ENCODE data around the gene GLP1R. TPM values are rescaled to one million over a fixed set of nuclear protein-coding genes. Genes with fewer than 3 reads are reported as not detected.

The GLP1R gene
- total and polyA plus RNA-seq, 2 donors (not counting 1 experiment from before 2014, with no cell fraction given), result not detected

DNA sequence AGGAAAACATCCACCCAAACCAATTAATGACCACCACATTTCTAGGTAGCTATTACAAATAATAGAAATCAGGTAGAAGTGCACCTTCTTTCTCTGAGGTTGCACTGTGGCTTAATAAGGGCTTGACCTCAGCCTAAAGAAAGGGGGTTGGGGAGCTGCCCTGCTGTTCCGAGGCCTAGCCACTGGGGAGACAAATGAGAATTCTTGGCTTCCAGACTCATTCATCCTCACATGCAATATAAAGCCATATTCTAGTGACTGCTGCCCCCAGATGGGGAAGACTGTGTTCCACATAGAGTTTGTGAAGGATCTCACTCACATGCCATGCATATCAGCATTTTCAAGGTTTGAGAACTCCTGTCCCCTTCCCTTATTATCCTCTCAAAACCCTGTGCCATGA, 43.5 kb downstream of the GLP1R start:
- no peaks in the 10 kb centered on the region for H3K36me3 ChIP-seq (ENCODE audit: control insufficient read depth, insufficient read depth, low read length)
- H3K9ac ChIP-seq (ENCODE audit: insufficient read depth, low read length), result no peak overlapping the region
- no peak overlapping the region for H3K27ac ChIP-seq (ENCODE audit: insufficient read depth, low read length)
- H3K4me3 ChIP-seq (replicated peaks in 1 of 4; ENCODE audit: control extremely low read depth in 1 of 4, insufficient read depth in 1 of 4, low read depth in 3 of 4, low read length in 4 of 4), result no peak overlapping the region
- DNase-seq (ENCODE audit: low read depth in 2 of 2), result no peak
- no peaks in the 10 kb centered on the region for H4K20me1 ChIP-seq (ENCODE audit: control insufficient read depth, extremely low read depth, insufficient read depth, low read length)
- H3K27me3 ChIP-seq (ENCODE audit: control insufficient read depth, insufficient read depth, low read length), result peaks cover 5% of the 10 kb centered on the region
- no peaks in the 10 kb centered on the region for H3K4me1 ChIP-seq (ENCODE audit: control insufficient read depth, extremely low read depth, insufficient read depth, low read length)
- H2AFZ ChIP-seq (ENCODE audit: low read length), result no peak overlapping the region
- no peak overlapping the region for H3K4me2 ChIP-seq (ENCODE audit: extremely low read depth, insufficient read depth, low read length)
- TF ChIP-seq, protein P1, sequence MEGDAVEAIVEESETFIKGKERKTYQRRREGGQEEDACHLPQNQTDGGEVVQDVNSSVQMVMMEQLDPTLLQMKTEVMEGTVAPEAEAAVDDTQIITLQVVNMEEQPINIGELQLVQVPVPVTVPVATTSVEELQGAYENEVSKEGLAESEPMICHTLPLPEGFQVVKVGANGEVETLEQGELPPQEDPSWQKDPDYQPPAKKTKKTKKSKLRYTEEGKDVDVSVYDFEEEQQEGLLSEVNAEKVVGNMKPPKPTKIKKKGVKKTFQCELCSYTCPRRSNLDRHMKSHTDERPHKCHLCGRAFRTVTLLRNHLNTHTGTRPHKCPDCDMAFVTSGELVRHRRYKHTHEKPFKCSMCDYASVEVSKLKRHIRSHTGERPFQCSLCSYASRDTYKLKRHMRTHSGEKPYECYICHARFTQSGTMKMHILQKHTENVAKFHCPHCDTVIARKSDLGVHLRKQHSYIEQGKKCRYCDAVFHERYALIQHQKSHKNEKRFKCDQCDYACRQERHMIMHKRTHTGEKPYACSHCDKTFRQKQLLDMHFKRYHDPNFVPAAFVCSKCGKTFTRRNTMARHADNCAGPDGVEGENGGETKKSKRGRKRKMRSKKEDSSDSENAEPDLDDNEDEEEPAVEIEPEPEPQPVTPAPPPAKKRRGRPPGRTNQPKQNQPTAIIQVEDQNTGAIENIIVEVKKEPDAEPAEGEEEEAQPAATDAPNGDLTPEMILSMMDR (conservative IDR thresholded peaks at IDR 0.05 in 1 of 2, IDR thresholded peaks at IDR 0.05 in 1 of 2; ENCODE audit: low read depth in 1 of 2, low read length in 2 of 2), result no peak
- no peak for TF ChIP-seq EZH2 (IDR thresholded peaks at IDR 0.05; ENCODE audit: low read length, missing control alignments)
- no peaks in the 10 kb centered on the region for H3K9me3 ChIP-seq (ENCODE audit: control insufficient read depth, insufficient read depth, low read depth, low read length)
- no peaks in the 10 kb centered on the region for H3K79me2 ChIP-seq (ENCODE audit: control insufficient read depth, insufficient read depth, low read length)

DNA sequence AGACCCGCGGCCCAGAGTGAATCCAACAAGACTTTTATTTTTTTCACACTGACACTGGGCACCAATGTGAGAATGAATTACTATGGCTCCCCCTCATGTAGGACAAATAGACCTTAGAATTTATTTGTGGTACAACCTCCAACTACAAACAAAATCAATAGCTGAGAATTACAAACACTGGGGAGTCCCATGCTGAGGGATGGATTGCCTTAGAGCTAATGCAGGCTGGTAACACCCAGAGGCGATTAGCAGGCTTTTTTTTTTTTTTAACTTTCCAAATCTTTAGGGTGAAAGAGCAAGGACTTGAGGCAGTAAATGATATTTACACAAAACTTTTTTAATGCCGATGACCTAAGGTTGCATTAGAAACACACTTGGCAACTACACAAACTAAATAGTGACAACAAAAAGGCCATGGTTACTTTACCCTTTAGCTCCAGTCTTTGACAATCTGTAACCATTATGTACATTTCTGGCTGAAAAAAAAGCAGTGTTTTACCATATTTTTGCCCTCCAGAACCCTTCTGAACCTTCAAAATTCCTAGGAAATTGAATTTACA, 44.6 kb downstream of the GLP1R start:
- TF ChIP-seq, protein P1 (conservative IDR thresholded peaks at IDR 0.05 in 1 of 2, IDR thresholded peaks at IDR 0.05 in 1 of 2; ENCODE audit: low read depth in 1 of 2, low read length in 2 of 2), result no peak
- no peak for TF ChIP-seq EZH2 (IDR thresholded peaks at IDR 0.05; ENCODE audit: low read length, missing control alignments)
- Histone ChIP-seq H3K9me3 (ENCODE audit: control insufficient read depth, insufficient read depth, low read depth, low read length) (no peaks in the 10 kb centered on the region), H3K27me3 (ENCODE audit: control insufficient read depth, insufficient read depth, low read length) (peaks cover 2% of the 10 kb centered on the region), H3K9ac (ENCODE audit: insufficient read depth, low read length) (no peak overlapping the region), H3K27ac (ENCODE audit: insufficient read depth, low read length) (no peak overlapping the region), H2AFZ (ENCODE audit: low read length) (no peak overlapping the region), H3K4me3 (replicated peaks in 1 of 4; ENCODE audit: control extremely low read depth in 1 of 4, insufficient read depth in 1 of 4, low read depth in 3 of 4, low read length in 4 of 4) (no peak overlapping the region), H3K36me3 (ENCODE audit: control insufficient read depth, insufficient read depth, low read length) (no peaks in the 10 kb centered on the region), H3K4me2 (ENCODE audit: extremely low read depth, insufficient read depth, low read length) (no peak overlapping the region), H4K20me1 (ENCODE audit: control insufficient read depth, extremely low read depth, insufficient read depth, low read length) (no peaks in the 10 kb centered on the region), H3K79me2 (ENCODE audit: control insufficient read depth, insufficient read depth, low read length) (no peaks in the 10 kb centered on the region), H3K4me1 (ENCODE audit: control insufficient read depth, extremely low read depth, insufficient read depth, low read length) (no peaks in the 10 kb centered on the region)
- DNase-seq (ENCODE audit: low read depth in 2 of 2), result no peak

DNA sequence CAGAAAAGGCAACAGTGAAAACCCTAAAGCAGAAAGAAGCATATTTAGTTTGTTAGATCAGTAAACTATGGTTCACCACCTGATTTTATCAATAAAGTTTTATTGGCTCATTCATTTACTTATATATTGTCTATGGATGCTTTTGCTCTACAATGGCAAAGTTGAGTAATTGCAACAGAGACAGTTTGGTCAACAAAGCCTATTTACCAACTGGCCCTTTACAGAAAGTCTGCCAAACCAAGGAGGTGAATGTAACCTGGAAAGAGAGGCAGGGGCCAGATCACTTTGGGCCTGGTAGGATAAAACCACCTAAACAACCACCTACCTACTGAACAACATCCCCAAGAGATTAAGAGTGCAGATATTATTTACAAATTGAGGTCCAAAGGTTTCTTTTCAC, 47.0 kb downstream of the GLP1R start:
- no peak overlapping the region for H3K27ac ChIP-seq (ENCODE audit: insufficient read depth, low read length)
- TF ChIP-seq, protein P1 (conservative IDR thresholded peaks at IDR 0.05 in 1 of 2, IDR thresholded peaks at IDR 0.05 in 1 of 2; ENCODE audit: low read depth in 1 of 2, low read length in 2 of 2), result no peak
- TF ChIP-seq EZH2 (IDR thresholded peaks at IDR 0.05; ENCODE audit: low read length, missing control alignments), result no peak
- no peak overlapping the region for H3K4me2 ChIP-seq (ENCODE audit: extremely low read depth, insufficient read depth, low read length)
- no peaks in the 10 kb centered on the region for H3K36me3 ChIP-seq (ENCODE audit: control insufficient read depth, insufficient read depth, low read length)
- no peaks in the 10 kb centered on the region for H4K20me1 ChIP-seq (ENCODE audit: control insufficient read depth, extremely low read depth, insufficient read depth, low read length)
- no peaks in the 10 kb centered on the region for H3K4me1 ChIP-seq (ENCODE audit: control insufficient read depth, extremely low read depth, insufficient read depth, low read length)
- no peaks in the 10 kb centered on the region for H3K27me3 ChIP-seq (ENCODE audit: control insufficient read depth, insufficient read depth, low read length)
- H3K9me3 ChIP-seq (ENCODE audit: control insufficient read depth, insufficient read depth, low read depth, low read length), result no peaks in the 10 kb centered on the region
- no peak overlapping the region for H3K4me3 ChIP-seq (replicated peaks in 1 of 4; ENCODE audit: control extremely low read depth in 1 of 4, insufficient read depth in 1 of 4, low read depth in 3 of 4, low read length in 4 of 4)
- H2AFZ ChIP-seq (ENCODE audit: low read length), result no peak overlapping the region
- no peaks in the 10 kb centered on the region for H3K79me2 ChIP-seq (ENCODE audit: control insufficient read depth, insufficient read depth, low read length)
- no peak for DNase-seq (ENCODE audit: low read depth in 2 of 2)
- H3K9ac ChIP-seq (ENCODE audit: insufficient read depth, low read length), result no peak overlapping the region

Data from fibroblast of lung (primary cell).